HCT116 (cell line): ENCODE data around the gene PACS2. TPM values are rescaled to one million over a fixed set of nuclear protein-coding genes. Genes with fewer than 3 reads are reported as not detected.

Source experiments
- ATAC-seq: fragments of 200-7000 bp; cut with Tn5 transposase; 2 replicates; pipeline ENCODE4 v1.9.1; 2020; ENCODE audit warnings: mild to moderate bottlenecking, moderate library complexity
- BruUV-seq: library from RNA; stranded (reverse); fragments of 400-500 nt; replicated peaks from 2 replicates; lab custom pipeline; 2021; lab: Mats Ljungman, UMichigan
- CTCF ChIA-PET: fragments of 300-600 bp; sonication (Branson Sonifier 250); formaldehyde crosslinking; loops from one replicate; lab custom pipeline; 2021; ENCODE audit warnings: antibody characterized with exemption; lab: Charles Lee
- POLR2A ChIA-PET: fragments of 300-600, 350-600 bp; sonication (Branson Sonifier 250); formaldehyde crosslinking; loops from one replicate; lab custom pipeline; 2021; ENCODE audit warnings: antibody characterized with exemption; lab: Charles Lee
- RAD21 ChIA-PET, 2 experiments: fragments of 300-600 bp; sonication (Branson Sonifier 250); formaldehyde crosslinking; loops; one replicate each; lab custom pipeline; 2023; ENCODE audit warnings: low total read pairs in 2 of 2; ENCODE audit not compliant: uncharacterized antibody in 2 of 2, unreplicated experiment in 2 of 2, low non-redundant PET in 1 of 2; lab: Charles Lee
- DNase-seq: peaks from one replicate; pipeline ENCODE4 v3.0.0-alpha.2; 2010; ENCODE audit warnings: low read depth, low spot score
- H2AFZ ChIP-seq: fragments of 200-600 bp; shearing (Covaris generic), sonication (generic); 2 replicates; pipeline ENCODE4 v1.6.1; 2017; ENCODE audit warnings: low read depth, mixed run types, mixed read lengths, antibody characterized with exemption, low read length; ENCODE audit not compliant: poor library complexity, severe bottlenecking
- H3K27ac ChIP-seq: 2 replicates; pipeline ENCODE4 v1.5.1; 2012; ENCODE audit warnings: low read depth, low read length
- H3K27me3 ChIP-seq: fragments of 200-600 bp; sonication (generic); 2 replicates; pipeline ENCODE4 v1.6.1; 2016; ENCODE audit warnings: mixed run types, low read length, mixed read lengths; ENCODE audit not compliant: insufficient read depth
- H3K36me3 ChIP-seq, 2 experiments: fragments of 200-500 bp in 1 of 2; fragments of 200-600 bp in 1 of 2; sonication (Bioruptor generic) in 1 of 2; sonication (generic) in 1 of 2; 2 replicates each; pipeline versions ENCODE4 v1.5.1 to v1.6.1; 2014 to 2016; ENCODE audit warnings: low read length in 2 of 2, inconsistent platforms in 1 of 2, mixed read lengths in 1 of 2, mixed run types in 1 of 2; ENCODE audit not compliant: insufficient read depth in 2 of 2, control insufficient read depth in 1 of 2
- H3K4me1 ChIP-seq, 2 experiments: fragments of 200-600 bp in 1 of 2; sonication (generic) in 1 of 2; 2 replicates each; pipeline versions ENCODE4 v1.5.1 to v1.6.1; 2012 to 2017; ENCODE audit warnings: low read length in 2 of 2, inconsistent platforms in 1 of 2, mild to moderate bottlenecking in 1 of 2, mixed read lengths in 1 of 2, mixed run types in 1 of 2, moderate library complexity in 1 of 2; ENCODE audit not compliant: insufficient read depth in 2 of 2, control insufficient read depth in 1 of 2
- H3K4me2 ChIP-seq: fragments of 200-600 bp; sonication (generic); 2 replicates; pipeline ENCODE4 v1.6.1; 2017; ENCODE audit warnings: mixed run types, low read length, mixed read lengths
- H3K4me3 ChIP-seq, 2 experiments: fragments of 200-600 bp in 1 of 2; sonication (generic) in 1 of 2; replicated peaks in 1 of 2; 2 replicates each; pipeline ENCODE4 v1.5.1; 2011 to 2016; ENCODE audit warnings: low read length in 2 of 2, control low read depth in 1 of 2, low read depth in 1 of 2, mild to moderate bottlenecking in 1 of 2, mixed read lengths in 1 of 2, mixed run types in 1 of 2
- H3K79me2 ChIP-seq: fragments of 200-600 bp; sonication (generic); 2 replicates; pipeline ENCODE4 v1.6.1; 2017; ENCODE audit warnings: mild to moderate bottlenecking, mixed run types, low read length, moderate library complexity, mixed read lengths; ENCODE audit not compliant: insufficient read depth
- H3K9ac ChIP-seq: fragments of 200-600 bp; sonication (generic); 2 replicates; pipeline ENCODE4 v1.6.1; 2016; ENCODE audit warnings: low read length, mixed read lengths
- H3K9me2 ChIP-seq: fragments of 200-600 bp; sonication (generic), shearing (Covaris generic); 2 replicates; pipeline ENCODE4 v1.6.1; 2017; ENCODE audit warnings: mixed run types, mild to moderate bottlenecking, moderate library complexity; ENCODE audit not compliant: insufficient read depth
- H3K9me3 ChIP-seq, 2 experiments: fragments of 200-500 bp in 1 of 2; fragments of 200-600 bp in 1 of 2; sonication (Bioruptor generic) in 1 of 2; sonication (generic) in 1 of 2; 2 replicates each; pipeline ENCODE4 v1.6.1; 2014 to 2017; ENCODE audit warnings: low read length in 2 of 2, mixed read lengths in 2 of 2, inconsistent platforms in 1 of 2, low read depth in 1 of 2, mild to moderate bottlenecking in 1 of 2, mixed run types in 1 of 2, moderate library complexity in 1 of 2; ENCODE audit not compliant: control insufficient read depth in 1 of 2, insufficient read depth in 1 of 2
- H4K20me1 ChIP-seq: fragments of 200-600 bp; sonication (generic), shearing (Covaris generic); 2 replicates; pipeline ENCODE4 v1.6.1; 2017; ENCODE audit warnings: mixed run types, mild to moderate bottlenecking, moderate library complexity; ENCODE audit not compliant: insufficient read depth
- ATF3 ChIP-seq: IDR thresholded peaks from 2 replicates; pipeline ENCODE4 v1.6.1; 2012
- CBX3 ChIP-seq: IDR thresholded peaks from 2 replicates; pipeline ENCODE4 v1.6.1; 2012; ENCODE audit warnings: low read depth
- CTCF ChIP-seq, 3 experiments: fragments of 200-600 bp in 1 of 3; sonication (generic) in 1 of 3; IDR thresholded peaks in 2 of 3; conservative IDR thresholded peaks in 1 of 3; 2 replicates each; pipeline ENCODE4 v1.5.1; 2012 to 2017; ENCODE audit warnings: low read depth in 2 of 3, low read length in 2 of 3, antibody characterized with exemption in 1 of 3, borderline replicate concordance in 1 of 3, control low read depth in 1 of 3, mild to moderate bottlenecking in 1 of 3, mixed read lengths in 1 of 3, mixed run types in 1 of 3, moderate library complexity in 1 of 3; ENCODE audit not compliant: insufficient read depth in 1 of 3
- EGR1 ChIP-seq: IDR thresholded peaks from 2 replicates; pipeline ENCODE4 v1.6.1; 2012; ENCODE audit warnings: low read depth
- EZH2 ChIP-seq: fragments of 200-600 bp; sonication (generic); IDR thresholded peaks from 2 replicates; pipeline ENCODE4 v1.6.1; 2017; ENCODE audit warnings: antibody characterized with exemption, mixed run types
- JUND ChIP-seq: IDR thresholded peaks from 2 replicates; pipeline ENCODE4 v1.6.1; 2012
- MAX ChIP-seq: IDR thresholded peaks from 2 replicates; pipeline ENCODE4 v1.6.1; 2012
- POLR2A ChIP-seq: IDR thresholded peaks from 2 replicates; pipeline ENCODE4 v1.7.0; 2011; ENCODE audit warnings: borderline replicate concordance; ENCODE audit not compliant: insufficient read depth, insufficient read length; ENCODE audit errors: extremely low read depth
- POLR2AphosphoS5 ChIP-seq: IDR thresholded peaks from 2 replicates; pipeline ENCODE4 v1.6.1; 2011; ENCODE audit warnings: mild to moderate bottlenecking, low read depth, low read length, moderate library complexity
- REST ChIP-seq: IDR thresholded peaks from 2 replicates; pipeline ENCODE4 v1.6.1; 2012; ENCODE audit warnings: low read depth
- SIN3A ChIP-seq: IDR thresholded peaks from 2 replicates; pipeline ENCODE4 v1.6.1; 2012; ENCODE audit warnings: low read depth
- SP1 ChIP-seq: IDR thresholded peaks from 2 replicates; pipeline ENCODE4 v1.6.1; 2012; ENCODE audit warnings: low read depth
- SRF ChIP-seq: IDR thresholded peaks from 2 replicates; pipeline ENCODE4 v1.6.1; 2012; ENCODE audit warnings: low read depth
- TCF7L2 ChIP-seq: IDR thresholded peaks from 2 replicates; pipeline ENCODE4 v1.7.0; 2011; ENCODE audit warnings: borderline replicate concordance, inconsistent platforms; ENCODE audit not compliant: insufficient read depth, insufficient read length; ENCODE audit errors: extremely low read depth
- YY1 ChIP-seq: IDR thresholded peaks from 2 replicates; pipeline ENCODE4 v1.6.1; 2011; ENCODE audit warnings: low read length, low read depth, moderate library complexity, mild to moderate bottlenecking; ENCODE audit not compliant: insufficient replicate concordance; ENCODE audit errors: extremely low read depth
- ZFX ChIP-seq: fragments of 450-650 bp; IDR thresholded peaks from 2 replicates; pipeline ENCODE4 v1.6.1; 2017
- intact Hi-C: fragments of 100-400 bp; cut with micrococcal nuclease; formaldehyde crosslinking; loops from 2 replicates; pipeline ENCODE4 v1.10.0; 2022
- total RNA-seq: library from RNA; stranded (reverse); gene quantifications from one replicate; pipeline ENCODE4 v1.2.1, GENCODE V29; 2021; ENCODE audit not compliant: unreplicated experiment

Gene PACS2
- total RNA-seq, 1 experiment from 2014 or later, result 75.5 TPM

- TF ChIP-seq REST, result no peak
- no peak for TF ChIP-seq CBX3
- TF ChIP-seq SP1, result no peak
- TF ChIP-seq TCF7L2, result no peak
- TF ChIP-seq SIN3A, result no peak
- no peak for TF ChIP-seq EGR1
- TF ChIP-seq JUND, result no peak
- no peak for TF ChIP-seq SRF
- TF ChIP-seq ZFX, result no peak
- no peak for TF ChIP-seq YY1
These were observed 10.3 kb downstream of the PACS2 start (continued) for GRCh38 chr14:105324871-105325270.

GRCh38 chr14:105325303-105325702 lies 10.8 kb downstream of the PACS2 start:
- POLR2A ChIA-PET, result no interaction called here
- no peaks in the 10 kb centered on the region for H3K36me3 ChIP-seq
- CTCF ChIA-PET, result no interaction called here
- H2AFZ ChIP-seq, result no peak overlapping the region
- BruUV-seq, result no TSS peak
- no peaks in the 10 kb centered on the region for H4K20me1 ChIP-seq
- no peak overlapping the region for H3K4me2 ChIP-seq
- H3K4me1 ChIP-seq, result peaks cover 8 to 10% of the 10 kb centered on the region in 2 experiments; a peak in 3 of 4 replicates
- H3K27me3 ChIP-seq, result no peaks in the 10 kb centered on the region
- no peaks in the 10 kb centered on the region for H3K9me2 ChIP-seq
- no peak overlapping the region for H3K9ac ChIP-seq
- DNase-seq, result no peak
- ATAC-seq, result no peak
- H3K27ac ChIP-seq, result no peak overlapping the region
- H3K79me2 ChIP-seq, result peaks cover 56% of the 10 kb centered on the region
- intact Hi-C loops, result no loop called here
- RAD21 ChIA-PET, result no interaction called here
- H3K4me3 ChIP-seq, result no peak overlapping the region
- H3K9me3 ChIP-seq, result no peaks in the 10 kb centered on the region
- TF ChIP-seq EGR1, result no peak
- TF ChIP-seq TCF7L2, result no peak
- no peak for TF ChIP-seq POLR2A
- no peak for TF ChIP-seq POLR2AphosphoS5
- TF ChIP-seq JUND, result no peak
- TF ChIP-seq ZFX, result no peak
- no peak for TF ChIP-seq MAX
- TF ChIP-seq ATF3, result no peak
- TF ChIP-seq CBX3, result no peak
- no peak for TF ChIP-seq CTCF (IDR thresholded peaks at IDR 0.05 in 2 of 3, conservative IDR thresholded peaks at IDR 0.05 in 1 of 3; ENCODE audit: borderline replicate concordance in 1 of 3, insufficient read depth in 1 of 3, low read depth in 2 of 3, low read length in 2 of 3)
- TF ChIP-seq EZH2, result no peak
- no peak for TF ChIP-seq YY1
- TF ChIP-seq SP1, result no peak
- no peak for TF ChIP-seq SRF
